H1 (cell line): ENCODE measurements around the gene CDPF1. TPM values are rescaled to one million over a fixed set of nuclear protein-coding genes. Genes with fewer than 3 reads are reported as not detected.

Source experiments
- CTCF ChIA-PET: fragments of 300-600 bp; sonication (Branson Sonifier 250); formaldehyde crosslinking; loops from one replicate; lab custom pipeline; 2021; ENCODE audit not compliant: partially characterized antibody; lab: Charles Lee
- POLR2A ChIA-PET: fragments of 300-600 bp; sonication (Branson Sonifier 250); formaldehyde crosslinking; loops from one replicate; lab custom pipeline; 2021; ENCODE audit warnings: inconsistent platforms; ENCODE audit not compliant: partially characterized antibody; lab: Charles Lee
- DNase-seq, 2 experiments: peaks; one replicate each; pipeline versions ENCODE4 v3.0.0 to v3.0.0-alpha.2; 2010 to 2022; ENCODE audit warnings: low spot score in 2 of 2, low read depth in 1 of 2, mixed read lengths in 1 of 2
- FAIRE-seq: peaks from 2 replicates; lab custom pipeline; 2011; peaks lifted over from hg19 to GRCh38; lab: Jason Lieb, UNC
- H2AFZ ChIP-seq: 2 replicates; pipeline ENCODE4 v1.8.1; 2012; ENCODE audit warnings: low read length, inconsistent platforms
- H2AK5ac ChIP-seq: 2 replicates; pipeline ENCODE4 v1.6.1; 2013; ENCODE audit warnings: low read depth, low read length
- H2BK120ac ChIP-seq: replicated peaks from 2 replicates; pipeline ENCODE3; 2013; ENCODE audit warnings: low read depth, low read length, inconsistent platforms
- H2BK12ac ChIP-seq: 2 replicates; pipeline ENCODE4 v1.6.1; 2013; ENCODE audit warnings: low read depth, low read length
- H2BK15ac ChIP-seq: 2 replicates; pipeline ENCODE4 v1.6.1; 2013; ENCODE audit warnings: low read length
- H2BK20ac ChIP-seq: 2 replicates; pipeline ENCODE4 v1.6.1; 2013; ENCODE audit warnings: low read length
- H2BK5ac ChIP-seq: 2 replicates; pipeline ENCODE4 v1.6.1; 2013; ENCODE audit warnings: low read depth, low read length
- H3K14ac ChIP-seq: 2 replicates; pipeline ENCODE4 v1.6.1; 2013; ENCODE audit warnings: inconsistent platforms; ENCODE audit not compliant: insufficient read length
- H3K18ac ChIP-seq: 2 replicates; pipeline ENCODE4 v1.6.1; 2013; ENCODE audit warnings: low read length; ENCODE audit errors: extremely low read depth
- H3K23ac ChIP-seq: 2 replicates; pipeline ENCODE4 v1.6.1; 2013; ENCODE audit warnings: inconsistent platforms; ENCODE audit not compliant: insufficient read length
- H3K23me2 ChIP-seq: 2 replicates; pipeline ENCODE4 v1.6.1; 2013; ENCODE audit warnings: low read depth, low read length
- H3K27ac ChIP-seq: 2 replicates; pipeline ENCODE4 v1.6.1; 2011; ENCODE audit warnings: low read depth, low read length, inconsistent platforms
- H3K27me3 ChIP-seq, 4 experiments: replicated peaks in 1 of 4; 1 replicate in 1 of 4; 2 replicates in 3 of 4; pipeline versions ENCODE4 v1.6.1 to v1.8.1; 2011 to 2013; ENCODE audit warnings: low read length in 3 of 4, mild to moderate bottlenecking in 3 of 4, inconsistent platforms in 2 of 4, mixed read lengths in 2 of 4, moderate library complexity in 1 of 4; ENCODE audit not compliant: control insufficient read depth in 3 of 4, insufficient read depth in 3 of 4; ENCODE audit errors: extremely low read depth in 1 of 4
- H3K36me3 ChIP-seq, 4 experiments: 2 replicates each; pipeline versions ENCODE4 v1.6.1 to v1.8.1; 2011 to 2013; ENCODE audit warnings: mild to moderate bottlenecking in 4 of 4, low read length in 3 of 4, moderate library complexity in 2 of 4, control low read depth in 1 of 4, inconsistent platforms in 1 of 4; ENCODE audit not compliant: insufficient read depth in 4 of 4, control insufficient read depth in 2 of 4
- H3K4ac ChIP-seq: replicated peaks from 2 replicates; pipeline ENCODE3; 2013; ENCODE audit warnings: low read length, low read depth, mixed read lengths, inconsistent platforms; ENCODE audit not compliant: insufficient read length
- H3K4me1 ChIP-seq, 4 experiments: replicated peaks in 1 of 4; 1 replicate in 1 of 4; 2 replicates in 3 of 4; pipeline versions ENCODE4 v1.6.1 to v1.8.1; 2011 to 2013; ENCODE audit warnings: low read length in 3 of 4, inconsistent platforms in 2 of 4, mixed read lengths in 1 of 4; ENCODE audit not compliant: insufficient read depth in 4 of 4, control insufficient read depth in 3 of 4
- H3K4me2 ChIP-seq, 2 experiments: 2 replicates each; pipeline versions ENCODE4 v1.6.1 to v1.8.1; 2011 to 2013; ENCODE audit warnings: low read depth in 2 of 2, low read length in 2 of 2, control low read depth in 1 of 2, inconsistent platforms in 1 of 2, mild to moderate bottlenecking in 1 of 2; ENCODE audit not compliant: insufficient read depth in 1 of 2
- H3K4me3 ChIP-seq, 4 experiments: fragments of 200-600, 300-600 bp in 1 of 4; sonication (generic), shearing (Covaris generic), sonication (Bioruptor Twin) in 1 of 4; 2 replicates each; pipeline versions ENCODE4 v1.5.1 to v1.8.1; 2011 to 2016; ENCODE audit warnings: low read length in 4 of 4, low read depth in 3 of 4, control low read depth in 2 of 4, inconsistent platforms in 2 of 4, mild to moderate bottlenecking in 2 of 4, mixed read lengths in 1 of 4, moderate library complexity in 1 of 4; ENCODE audit not compliant: insufficient read depth in 2 of 4; ENCODE audit errors: extremely low read depth in 1 of 4
- H3K56ac ChIP-seq: replicated peaks from 2 replicates; pipeline ENCODE3; 2013; ENCODE audit warnings: low read depth, mild to moderate bottlenecking, mixed read lengths, low read length, inconsistent platforms; ENCODE audit not compliant: insufficient read length
- H3K79me1 ChIP-seq: 2 replicates; pipeline ENCODE4 v1.6.1; 2013; ENCODE audit warnings: low read depth, low read length, control low read depth
- H3K79me2 ChIP-seq, 2 experiments: 2 replicates each; pipeline versions ENCODE4 v1.6.1 to v1.8.1; 2012 to 2013; ENCODE audit warnings: low read length in 2 of 2, mild to moderate bottlenecking in 2 of 2, inconsistent platforms in 1 of 2; ENCODE audit not compliant: insufficient read depth in 2 of 2, control insufficient read depth in 1 of 2
- H3K9ac ChIP-seq, 4 experiments: replicated peaks in 1 of 4; 1 replicate in 1 of 4; 2 replicates in 3 of 4; pipeline versions ENCODE4 v1.6.1 to v1.8.1; 2011 to 2013; ENCODE audit warnings: low read depth in 3 of 4, low read length in 3 of 4, control low read depth in 2 of 4, mild to moderate bottlenecking in 2 of 4, moderate library complexity in 2 of 4, inconsistent platforms in 1 of 4; ENCODE audit errors: extremely low read depth in 1 of 4
- H3K9me3 ChIP-seq, 2 experiments: 2 replicates each; pipeline versions ENCODE4 v1.6.1 to v1.8.1; 2012 to 2013; ENCODE audit warnings: mild to moderate bottlenecking in 2 of 2, moderate library complexity in 2 of 2, control low read depth in 1 of 2, inconsistent platforms in 1 of 2, low read depth in 1 of 2, low read length in 1 of 2, mixed read lengths in 1 of 2; ENCODE audit not compliant: insufficient read depth in 2 of 2
- H4K20me1 ChIP-seq, 2 experiments: replicated peaks in 1 of 2; 2 replicates each; pipeline versions ENCODE3 to v1.8.1; 2011 to 2013; ENCODE audit warnings: inconsistent platforms in 2 of 2, low read length in 2 of 2, mild to moderate bottlenecking in 1 of 2; ENCODE audit not compliant: insufficient read depth in 2 of 2, control insufficient read depth in 1 of 2
- H4K5ac ChIP-seq: 2 replicates; pipeline ENCODE4 v1.6.1; 2013; ENCODE audit warnings: low read length, low read depth, mixed read lengths, inconsistent platforms; ENCODE audit not compliant: insufficient read length
- H4K8ac ChIP-seq: 2 replicates; pipeline ENCODE4 v1.8.0; 2013; ENCODE audit warnings: mild to moderate bottlenecking, moderate library complexity, low read length, inconsistent platforms; ENCODE audit not compliant: insufficient read depth; ENCODE audit errors: extremely low read depth
- H4K91ac ChIP-seq: replicated peaks from 2 replicates; pipeline ENCODE3; 2013; ENCODE audit warnings: low read length, mixed read lengths, inconsistent platforms; ENCODE audit not compliant: insufficient read length
- CHD1 ChIP-seq: IDR thresholded peaks from 2 replicates; pipeline ENCODE4 v1.6.1; 2012; ENCODE audit warnings: low read depth, low read length, improper control_type of control experiment
- CTBP2 ChIP-seq: IDR thresholded peaks from 2 replicates; pipeline ENCODE4 v1.7.0; 2011; ENCODE audit warnings: borderline replicate concordance, mild to moderate bottlenecking, moderate library complexity, mixed read lengths, low read length; ENCODE audit not compliant: insufficient read depth, insufficient read length
- JUND ChIP-seq: IDR thresholded peaks from 2 replicates; pipeline ENCODE4 v1.6.1; 2011; ENCODE audit warnings: mild to moderate bottlenecking, improper control_type of control experiment, low read length
- KDM4A ChIP-seq: IDR thresholded peaks from one replicate; pipeline ENCODE4 v1.7.1; 2012; ENCODE audit warnings: low read depth, mild to moderate bottlenecking, moderate library complexity, low read length, inconsistent platforms; ENCODE audit not compliant: severe bottlenecking
- KDM5A ChIP-seq: fragments of 200-600 bp; IDR thresholded peaks from 2 replicates; pipeline ENCODE4 v1.7.1; 2012; ENCODE audit warnings: mild to moderate bottlenecking, low read length, inconsistent platforms, mixed read lengths
- NRF1 ChIP-seq: IDR thresholded peaks from 2 replicates; pipeline ENCODE4 v1.6.1; 2011; ENCODE audit warnings: mild to moderate bottlenecking, low read depth, low read length, improper control_type of control experiment
- POLR2A ChIP-seq, 2 experiments: IDR thresholded peaks; 1 replicate in 1 of 2; 2 replicates in 1 of 2; pipeline ENCODE4 v1.6.1; 2011; ENCODE audit warnings: low read depth in 2 of 2, low read length in 2 of 2, mild to moderate bottlenecking in 2 of 2; ENCODE audit errors: control extremely low read depth in 1 of 2
- POLR2AphosphoS5 ChIP-seq: IDR thresholded peaks from 2 replicates; pipeline ENCODE4 v1.6.1; 2011; ENCODE audit warnings: low read depth, low read length
- RBBP5 ChIP-seq: IDR thresholded peaks from 2 replicates; pipeline ENCODE4 v1.7.1; 2012; ENCODE audit warnings: low read depth, mild to moderate bottlenecking, inconsistent platforms, low read length, moderate library complexity, borderline replicate concordance
- RNF2 ChIP-seq: fragments of 200-900, 300-1000 bp; sonication (generic); IDR thresholded peaks from 2 replicates; pipeline ENCODE4 v1.7.1; 2016; ENCODE audit warnings: borderline replicate concordance, low read depth, mild to moderate bottlenecking, antibody characterized with exemption, low read length; ENCODE audit not compliant: poor library complexity, severe bottlenecking; ENCODE audit errors: missing control alignments
- TCF12 ChIP-seq: IDR thresholded peaks from 2 replicates; pipeline ENCODE4 v1.6.1; 2011; ENCODE audit warnings: low read depth, mild to moderate bottlenecking, low read length
- WGBS, 2 experiments: shearing (Covaris generic) in 1 of 2; methylation state at CpG; one replicate each; pipeline versions ENCODE4 v1.1.6 to v1.1.7; 2013 to 2015; ENCODE audit warnings: low lambda C conversion rate in 2 of 2, mixed read lengths in 2 of 2, inconsistent platforms in 1 of 2, low coverage in 1 of 2, missing lambda C conversion rate in 1 of 2; ENCODE audit not compliant: insufficient replicate concordance in 2 of 2, insufficient coverage in 1 of 2, insufficient read length in 1 of 2; ENCODE audit errors: extremely low coverage in 1 of 2, missing lambda C conversion rate in 1 of 2; 5-methylcytosine and 5-hydroxymethylcytosine counted together
- polyA plus RNA-seq, 7 experiments: library from polyadenylated mRNA; depleted of rRNA in 3 of 7; stranded (reverse) in 5 of 7; unstranded in 2 of 7; fragments of >200 nt in 5 of 7; fragments of 200-250 nt in 2 of 7; gene quantifications; 1 replicate in 5 of 7; 2 replicates in 1 of 7; 4 replicates in 1 of 7; pipeline versions ENCODE4 v1.2.1 to v1.2.3, GENCODE V29; 2011 to 2013; ENCODE audit warnings: missing spikeins in 2 of 7, mixed read lengths in 2 of 7
- total RNA-seq: library from RNA; stranded (reverse); fragmentation: NEBNext Ultra II Directional; extraction: Animal tissue kit (Norgen Biotek cat#: 25700); gene quantifications from 2 replicates; pipeline ENCODE4 v1.2.1, GENCODE V29; 2021

The CDPF1 gene
- total and polyA plus RNA-seq, 2 of the 8 experiments (the other 6 are each of a cell fraction or from before 2014, with no cell fraction given), result 9.7 to 13.7 TPM

DNA sequence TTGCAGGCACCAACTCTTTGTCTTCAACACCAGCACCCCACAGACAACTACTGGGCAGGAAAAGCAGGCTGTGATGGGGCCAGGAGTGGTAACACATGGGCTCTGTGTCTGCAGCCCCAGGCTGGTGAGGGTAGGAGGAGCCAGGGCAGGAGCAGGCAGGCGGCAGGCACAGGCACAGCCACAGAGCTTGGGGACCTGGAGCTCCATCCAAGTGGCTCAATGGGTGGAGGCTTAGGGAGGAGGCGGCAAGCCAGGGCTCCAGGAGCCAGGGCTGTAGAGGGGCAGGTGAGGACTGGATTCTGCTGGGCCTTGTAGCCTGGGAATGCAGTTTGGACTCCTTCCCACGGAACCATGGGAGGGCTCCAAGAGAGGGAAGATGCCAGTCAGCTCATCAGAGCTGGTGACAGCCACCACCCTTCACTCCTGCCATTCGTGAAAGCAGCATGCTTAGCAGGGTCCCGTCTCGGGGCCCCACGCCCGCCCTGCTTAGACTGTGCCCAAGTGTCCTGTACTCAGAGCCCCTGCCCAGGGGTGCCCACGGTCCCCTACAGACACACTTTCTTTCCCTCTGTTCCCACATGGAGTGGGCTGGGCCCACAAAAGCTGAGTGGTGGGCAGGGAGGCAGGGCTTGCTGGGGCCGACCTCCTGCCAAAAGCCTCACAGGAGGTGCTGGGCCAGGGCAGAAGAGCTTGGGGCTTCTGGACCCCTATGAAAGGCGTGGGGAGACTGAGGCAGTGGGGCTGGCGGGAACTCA lies 30.1 kb upstream of the CDPF1 start:
- H3K27me3 ChIP-seq, result no peaks in the 10 kb centered on the region
- no peak for TF ChIP-seq TCF12
- no peak for TF ChIP-seq RBBP5
- TF ChIP-seq JUND, result no peak
- TF ChIP-seq KDM5A, result no peak
- TF ChIP-seq CHD1, result no peak
- TF ChIP-seq POLR2A (IDR thresholded peaks at IDR 0.05; ENCODE audit: control extremely low read depth in 1 of 2, low read depth in 2 of 2, low read length in 2 of 2), result no peak
- TF ChIP-seq KDM4A, result no peak
- TF ChIP-seq RNF2, result no peak
- no peak for TF ChIP-seq NRF1
- no peak for TF ChIP-seq CTBP2
- TF ChIP-seq POLR2AphosphoS5, result no peak
- no peak overlapping the region for H2BK20ac ChIP-seq
- no peak overlapping the region for H2AFZ ChIP-seq
- peaks cover 0 to 3% of the 10 kb centered on the region in 2 experiments for H4K20me1 ChIP-seq
- H3K9ac ChIP-seq, result no peak overlapping the region
- no peak overlapping the region for H2AK5ac ChIP-seq
- H3K27ac ChIP-seq, result no peak overlapping the region
- H4K5ac ChIP-seq, result no peak overlapping the region
- no peak overlapping the region for H3K14ac ChIP-seq
- H3K79me2 ChIP-seq, result no peaks in the 10 kb centered on the region
- no peak overlapping the region for H2BK12ac ChIP-seq
- H3K4me1 ChIP-seq, result no peaks in the 10 kb centered on the region
- H3K79me1 ChIP-seq, result no peaks in the 10 kb centered on the region
- no peak overlapping the region; the same call in 1 of the 2 replicates for H2BK5ac ChIP-seq
- no peak overlapping the region for H3K56ac ChIP-seq
- H3K4me3 ChIP-seq, result no peak overlapping the region
- ChIA-PET POLR2A (interaction anchor here (1.3 to 2.4 kb wide), 3 partner anchors 9 to 12 kb away, joined by 4 to 13 read pairs (median 7); partner anchors contain the start of gene TTC38), CTCF (interaction anchor here (1.3 to 2.7 kb wide), 2 partner anchors 11 to 159 kb away, joined by 3 to 11 read pairs; no protein-coding TSS in a partner anchor)
- no peak overlapping the region for H4K8ac ChIP-seq
- H4K91ac ChIP-seq, result no peak overlapping the region
- H2BK15ac ChIP-seq, result no peak overlapping the region
- no peak overlapping the region for H3K4ac ChIP-seq
- DNase-seq (no peak), FAIRE-seq (no peak)
- no peak overlapping the region for H3K23ac ChIP-seq
- no peaks in the 10 kb centered on the region for H3K23me2 ChIP-seq
- peaks cover 8 to 17% (median 12%) of the 10 kb centered on the region in 4 experiments; a peak in 7 of 8 replicates for H3K36me3 ChIP-seq
- no peak overlapping the region for H3K18ac ChIP-seq
- H3K9me3 ChIP-seq, result no peaks in the 10 kb centered on the region
- H2BK120ac ChIP-seq, result no peak overlapping the region
- no peak overlapping the region for H3K4me2 ChIP-seq
- WGBS, 2 experiments, result 93% methylated on average over 12 of the region's 12 CpGs; no CpG with 5 or more reads in 1 of the 2 experiments
